Stimulated activated CD4-positive, alpha-beta T cell treated with anti-CD3 and anti-CD28 coated beads, TNF-alpha, amount 100 ng/mL, for 24 hours (primary cell): Measurements from ENCODE around the gene TGIF2.
"Not testable (repeated sequence)": the region's sequence is repeated elsewhere in the genome, so short reads cannot be mapped to it uniquely, and the experiment has no call there.

ENCODE experiments used
- DNase-seq, 3 experiments: peaks; one replicate each; pipeline ENCODE4 v3.0.0-alpha.2; 2020; ENCODE audit warnings: low read depth in 3 of 3

TGIF2 gene

DNA sequence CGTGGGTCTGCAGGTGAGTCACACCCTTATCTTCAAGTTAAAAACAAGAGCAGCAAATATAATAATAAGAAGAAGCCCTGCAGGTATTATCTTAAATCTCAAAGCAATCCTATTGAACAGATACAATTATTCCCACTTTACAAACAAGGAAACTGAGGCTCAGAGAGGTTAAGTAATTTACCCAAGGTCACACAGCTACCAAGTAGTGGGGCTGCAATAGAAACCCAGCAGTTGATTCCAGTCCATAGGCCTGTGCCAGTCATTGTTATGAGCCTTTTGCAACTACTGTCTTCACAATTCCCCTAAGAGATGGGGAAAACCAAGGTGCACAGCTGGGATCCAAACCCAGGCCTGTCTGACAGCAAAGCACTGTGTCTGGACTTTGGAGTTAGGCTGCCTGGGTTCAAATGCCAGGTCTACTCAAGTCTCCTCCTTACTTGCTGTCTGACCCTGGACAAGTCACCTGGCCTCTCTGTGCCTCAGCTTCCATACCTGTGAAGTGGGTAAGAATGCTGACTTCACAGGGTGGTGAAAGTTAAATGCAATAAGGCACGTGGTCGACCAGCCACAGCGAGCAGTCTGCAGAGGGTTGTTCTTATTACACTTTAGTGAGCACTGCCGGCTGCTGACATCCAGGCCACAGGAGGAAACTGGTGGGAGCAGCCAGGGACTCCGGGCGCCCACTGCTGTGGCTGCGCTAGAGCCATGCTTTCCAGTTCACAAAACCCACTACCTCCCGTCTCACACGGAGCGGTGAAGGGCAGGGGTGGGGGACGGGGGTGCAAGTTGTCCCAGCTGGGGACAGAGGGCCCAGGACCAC is 26.0 kb upstream of the TGIF2 start:
- no peak for DNase-seq

DNA sequence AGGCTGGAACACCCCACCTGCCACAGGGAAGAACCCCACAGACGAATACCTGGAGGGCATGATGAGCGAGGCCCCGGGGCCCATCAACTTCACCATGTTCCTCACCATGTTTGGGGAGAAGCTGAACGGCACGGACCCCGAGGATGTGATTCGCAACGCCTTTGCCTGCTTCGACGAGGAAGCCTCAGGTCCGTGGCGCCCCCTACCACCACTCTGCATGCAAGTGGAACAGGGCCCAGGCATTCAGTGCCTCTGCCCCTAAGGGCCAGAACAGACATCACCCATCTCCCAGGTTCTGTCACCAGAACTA is 25.4 kb upstream of the TGIF2 start:
- no peak for DNase-seq

- DNase-seq, result no peak
These were observed 24.4 kb upstream of the TGIF2 start for GRCh38 chr20:36548704-36549627.

DNA sequence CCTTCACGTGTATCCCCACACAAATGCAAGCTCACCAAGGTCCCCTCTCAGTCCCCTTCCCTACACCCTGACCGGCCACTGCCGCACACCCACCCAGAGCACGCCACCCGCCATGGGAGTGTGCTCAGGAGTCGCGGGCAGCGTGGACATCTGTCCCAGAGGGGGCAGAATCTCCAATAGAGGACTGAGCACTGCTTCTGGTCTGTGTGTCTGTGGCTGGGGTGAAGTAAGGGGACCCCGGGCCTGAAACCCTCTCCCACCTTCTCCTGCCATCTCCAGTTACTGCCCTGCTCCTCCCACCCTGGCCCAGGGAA is 23.8 kb upstream of the TGIF2 start:
- no peak for DNase-seq

DNA sequence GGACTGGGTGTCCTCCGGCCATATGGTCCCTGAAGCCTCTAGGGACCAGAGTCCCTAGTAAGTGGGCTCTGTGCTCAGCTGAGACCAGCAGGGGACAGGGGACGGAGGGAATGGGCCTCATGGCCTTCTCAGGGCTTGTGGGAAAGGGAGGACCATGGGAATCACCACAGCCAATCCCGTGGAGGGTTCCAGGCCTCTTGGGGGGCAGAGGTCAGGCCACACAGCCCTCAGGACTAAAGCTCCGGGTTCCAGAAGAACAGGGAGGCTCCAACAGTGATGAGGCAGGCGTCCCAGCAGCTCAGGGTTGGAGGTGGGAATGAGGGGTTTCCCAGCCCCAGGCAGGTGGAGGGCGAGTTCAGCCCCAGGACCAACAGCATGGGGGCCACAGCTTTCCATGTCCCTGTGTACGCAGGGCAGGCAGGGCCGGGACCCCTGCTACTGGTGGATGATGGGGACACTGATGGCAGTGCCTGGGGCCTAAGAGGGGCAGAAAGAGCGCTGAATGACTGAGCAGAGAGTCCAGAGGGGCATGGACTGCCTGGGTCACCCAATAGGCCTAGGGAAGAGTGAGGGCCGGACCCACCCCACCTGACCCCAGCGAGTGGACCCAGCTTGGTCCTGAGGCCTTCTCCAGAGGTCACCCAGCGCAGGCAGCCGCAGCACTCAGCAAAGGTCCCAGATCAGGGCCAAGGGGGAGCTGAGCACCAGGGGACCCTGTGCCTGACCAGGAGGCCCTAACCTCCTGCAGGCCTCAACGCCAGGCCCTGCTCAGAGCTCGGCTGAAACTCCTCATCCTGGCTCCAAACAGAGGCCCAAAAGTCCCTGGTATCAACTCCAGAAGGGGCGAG is 23.2 kb upstream of the TGIF2 start:
- DNase-seq, result no peak

GRCh38 chr20:36550790-36551299 is 22.6 kb upstream of the TGIF2 start:
- no peak for DNase-seq

DNA sequence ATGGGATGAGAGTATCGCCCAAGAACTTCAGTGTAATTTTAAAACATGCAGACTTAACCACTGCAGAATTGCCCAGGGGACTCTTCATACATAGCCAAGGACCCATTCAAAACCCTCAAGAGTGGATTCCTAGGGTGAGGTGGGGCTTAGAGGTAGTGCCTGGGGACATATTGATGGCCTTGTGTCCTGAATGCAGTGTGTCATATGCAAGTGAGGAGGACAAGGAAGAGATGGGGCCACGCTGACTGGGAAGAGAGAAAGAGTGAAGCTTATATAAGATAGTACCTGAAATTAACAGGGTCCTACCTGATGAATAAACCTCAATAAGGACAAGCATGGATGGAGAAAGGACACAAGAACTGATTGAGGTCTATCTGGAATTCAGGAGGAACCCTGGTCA is 18.1 kb upstream of the TGIF2 start:
- no peak for DNase-seq

DNA sequence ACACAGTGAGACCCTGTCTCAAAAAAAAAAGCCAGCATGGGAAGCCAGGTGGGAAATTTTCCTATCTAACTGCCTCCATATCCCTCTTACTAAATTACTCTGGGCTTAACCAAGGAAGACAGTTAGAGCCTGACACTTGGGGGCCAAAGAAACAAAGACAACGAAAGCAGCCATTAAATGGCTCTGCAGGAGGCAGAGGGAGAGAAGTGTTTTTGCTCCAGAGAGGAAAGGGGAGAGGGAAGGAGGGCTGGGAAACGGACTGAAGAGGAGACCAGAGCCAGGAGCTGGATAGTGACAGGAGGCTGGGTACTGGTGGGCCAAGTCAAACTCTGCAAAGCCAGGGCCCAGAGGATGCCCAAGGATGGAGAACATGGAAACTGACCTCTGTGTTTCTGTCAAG is 10.7 kb upstream of the TGIF2 start:
- no peak for DNase-seq

GRCh38 chr20:36563374-36563773 is 10.0 kb upstream of the TGIF2 start:
- DNase-seq, result no peak

GRCh38 chr20:36564078-36564725 is 9.2 kb upstream of the TGIF2 start:
- DNase-seq, result not testable (repeated sequence)

DNA sequence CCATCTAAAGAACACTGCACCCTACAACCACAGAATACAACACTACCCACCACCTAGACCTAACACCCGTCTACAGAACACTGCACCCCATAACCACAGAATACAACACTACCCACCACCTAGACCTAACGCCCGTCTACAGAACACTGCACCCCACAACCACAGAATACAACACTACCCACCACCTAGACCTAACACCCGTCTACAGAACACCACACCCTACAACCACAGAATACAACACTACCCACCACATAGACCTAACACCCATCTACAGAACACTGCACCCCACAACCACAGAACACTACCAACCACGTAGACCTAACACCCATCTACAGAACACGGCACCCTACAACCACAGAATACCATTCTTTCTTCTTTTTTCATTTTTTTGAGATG is 8.7 kb upstream of the TGIF2 start:
- not testable (repeated sequence) for DNase-seq

GRCh38 chr20:36565520-36565919 is 7.9 kb upstream of the TGIF2 start:
- no peak for DNase-seq

DNA sequence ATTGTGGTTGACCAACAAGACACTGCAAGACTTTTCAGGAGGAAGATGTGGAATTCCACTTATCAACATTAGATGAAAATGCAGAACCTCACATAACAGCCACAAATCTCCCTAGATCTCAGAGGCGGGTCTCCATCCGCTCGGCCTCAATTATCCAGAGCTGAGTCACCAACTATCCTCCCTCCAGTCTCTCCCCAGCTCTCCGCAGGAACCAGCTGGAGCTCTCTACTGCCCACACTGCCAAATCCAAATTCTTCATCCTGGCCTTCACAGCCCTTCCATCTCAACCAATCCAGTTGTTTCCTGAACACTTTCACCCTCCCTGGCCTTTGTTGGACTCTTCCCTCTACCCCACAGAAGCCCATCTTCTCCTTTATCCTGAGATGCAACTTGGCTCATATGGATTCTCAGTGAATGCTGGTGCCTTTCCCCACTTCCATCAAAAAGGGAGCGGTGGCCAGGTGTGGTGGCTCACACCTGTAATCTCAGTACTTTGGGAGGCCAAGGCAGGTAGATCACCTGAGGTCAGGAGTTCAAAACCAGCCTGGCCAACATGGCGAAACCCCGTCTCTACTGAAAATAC is 3.5 kb upstream of the TGIF2 start:
- no peak for DNase-seq

GRCh38 chr20:36571564-36572504 is 1.6 kb upstream of the TGIF2 start:
- no peak for DNase-seq

GRCh38 chr20:36572701-36573102 is 695 bp upstream of the TGIF2 start:
- peak; percentile 46 to 63 (median 52) for DNase-seq

DNA sequence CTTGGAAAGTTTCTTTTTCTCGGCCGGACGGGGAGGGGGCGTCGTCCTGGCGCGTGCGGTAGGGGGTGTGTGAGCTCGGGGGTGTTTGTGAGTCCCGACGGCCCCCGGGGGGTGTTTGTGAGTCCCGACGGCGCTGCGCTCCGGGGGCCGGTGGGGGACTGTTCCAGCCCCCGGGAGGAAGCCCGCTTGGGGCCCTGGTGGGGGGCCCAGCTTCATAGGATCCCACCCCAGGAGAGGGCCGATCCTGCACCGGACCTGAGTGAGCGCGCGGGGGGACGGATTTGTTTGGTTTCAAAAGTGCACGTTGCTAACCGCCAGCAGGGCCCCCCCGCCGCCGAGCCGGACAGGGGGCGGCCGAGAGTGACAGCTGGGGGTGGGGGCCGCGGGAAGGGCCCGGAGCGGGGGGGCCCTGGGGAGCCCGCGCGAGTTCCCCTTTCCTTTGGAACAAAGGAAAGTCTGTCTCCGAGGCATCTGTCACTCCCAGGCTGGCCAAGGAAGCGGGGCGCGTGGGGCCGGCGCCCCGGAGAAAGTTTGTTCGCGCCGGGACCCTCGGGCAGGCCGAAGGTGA is 485 bp downstream of the TGIF2 start:
- DNase-seq, result peak in 1 of 3 experiments; percentile 18

GRCh38 chr20:36574366-36575135 is 1.2 kb downstream of the TGIF2 start:
- peak in 2 of 3 experiments; percentile 18 to 59 for DNase-seq

GRCh38 chr20:36576081-36576445 is 2.7 kb downstream of the TGIF2 start:
- no peak for DNase-seq
